ENCODE data around the gene PRR14.

The PRR14 gene

GRCh38 chr16:30660424-30661261, 9.9 kb downstream of the PRR14 start:
- no peak for DNase-seq (ENCODE audit: low read depth, low spot score)
- ChIA-PET POLR2A (interaction anchor here (0.6 to 2.7 kb wide), 4 partner anchors 10 to 1805 kb away, joined by 3 to 14 read pairs (median 7); partner anchors contain the start of gene PRR14), CTCF (interaction anchor here (1.1 to 3.8 kb wide), 6 partner anchors 10 to 33 kb away, joined by 3 to 32 read pairs (median 4); partner anchors contain the start of gene PRR14)
- TF ChIP-seq, protein P1, sequence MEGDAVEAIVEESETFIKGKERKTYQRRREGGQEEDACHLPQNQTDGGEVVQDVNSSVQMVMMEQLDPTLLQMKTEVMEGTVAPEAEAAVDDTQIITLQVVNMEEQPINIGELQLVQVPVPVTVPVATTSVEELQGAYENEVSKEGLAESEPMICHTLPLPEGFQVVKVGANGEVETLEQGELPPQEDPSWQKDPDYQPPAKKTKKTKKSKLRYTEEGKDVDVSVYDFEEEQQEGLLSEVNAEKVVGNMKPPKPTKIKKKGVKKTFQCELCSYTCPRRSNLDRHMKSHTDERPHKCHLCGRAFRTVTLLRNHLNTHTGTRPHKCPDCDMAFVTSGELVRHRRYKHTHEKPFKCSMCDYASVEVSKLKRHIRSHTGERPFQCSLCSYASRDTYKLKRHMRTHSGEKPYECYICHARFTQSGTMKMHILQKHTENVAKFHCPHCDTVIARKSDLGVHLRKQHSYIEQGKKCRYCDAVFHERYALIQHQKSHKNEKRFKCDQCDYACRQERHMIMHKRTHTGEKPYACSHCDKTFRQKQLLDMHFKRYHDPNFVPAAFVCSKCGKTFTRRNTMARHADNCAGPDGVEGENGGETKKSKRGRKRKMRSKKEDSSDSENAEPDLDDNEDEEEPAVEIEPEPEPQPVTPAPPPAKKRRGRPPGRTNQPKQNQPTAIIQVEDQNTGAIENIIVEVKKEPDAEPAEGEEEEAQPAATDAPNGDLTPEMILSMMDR (IDR thresholded peaks at IDR 0.05; ENCODE audit: insufficient read depth, low read length, missing control alignments): no peak
- H3K4me3 ChIP-seq (ENCODE audit: low read depth, low read length): peak overlapping the region; percentile 80

DNA sequence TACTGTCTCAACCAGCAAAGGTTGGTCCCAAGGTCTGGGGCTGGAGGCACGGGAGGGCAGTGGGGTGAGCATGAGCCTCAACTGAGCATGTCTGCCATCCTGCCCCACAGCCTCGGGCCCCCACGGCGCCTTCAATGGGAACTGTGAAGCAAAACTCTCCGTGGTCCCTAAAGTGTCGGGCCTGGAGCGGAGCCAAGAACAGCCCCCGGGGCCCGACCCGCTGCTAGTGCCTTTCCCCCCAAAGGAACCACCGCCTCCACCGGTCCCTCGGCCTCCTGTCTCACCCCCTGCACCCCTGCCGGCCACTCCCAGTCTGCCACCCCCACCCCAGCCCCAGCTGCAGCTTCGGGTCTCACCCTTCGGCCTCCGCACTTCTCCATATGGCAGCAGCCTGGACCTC, 11.7 kb downstream of the PRR14 start:
- ChIA-PET CTCF (interaction anchor here (1.1 kb wide), 1 partner anchor 618 kb away, joined by 3 read pairs; no protein-coding TSS in a partner anchor), POLR2A (no interaction called here)
- TF ChIP-seq, protein P1 (IDR thresholded peaks at IDR 0.05; ENCODE audit: insufficient read depth, low read length, missing control alignments): no peak
- no peak overlapping the region for H3K4me3 ChIP-seq (ENCODE audit: low read depth, low read length)
- no peak for DNase-seq (ENCODE audit: low read depth, low spot score)

DNA sequence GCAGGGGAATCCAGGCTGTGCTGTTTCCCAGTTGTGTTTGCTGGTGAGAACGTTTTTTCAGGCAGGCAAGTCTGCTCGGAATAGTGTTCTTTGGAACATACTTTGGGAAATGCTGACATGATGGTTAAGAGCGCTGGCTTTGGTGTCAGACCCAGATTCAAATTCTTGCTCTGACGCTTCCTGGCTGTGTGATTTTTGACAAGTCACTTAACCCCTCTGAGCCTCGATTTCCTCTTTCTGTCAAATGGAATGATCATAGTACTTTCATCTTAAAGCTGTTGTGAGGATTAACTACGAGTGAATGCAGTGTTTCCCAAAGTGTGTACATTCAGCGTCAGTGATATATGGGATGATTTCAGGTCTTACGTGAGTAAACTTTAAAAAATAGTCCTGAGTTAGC, 12.3 kb downstream of the PRR14 start:
- ChIA-PET POLR2A (no interaction called here), CTCF (interaction anchor here (0.7 to 1.5 kb wide), 2 partner anchors 31 to 128 kb away, joined by 3 to 5 read pairs; no protein-coding TSS in a partner anchor)
- no peak overlapping the region for H3K4me3 ChIP-seq (ENCODE audit: low read depth, low read length)
- DNase-seq (ENCODE audit: low read depth, low spot score): no peak
- TF ChIP-seq, protein P1 (IDR thresholded peaks at IDR 0.05; ENCODE audit: insufficient read depth, low read length, missing control alignments): no peak

GRCh38 chr16:30663820-30664219, 13.1 kb downstream of the PRR14 start:
- POLR2A ChIA-PET: no interaction called here
- TF ChIP-seq, protein P1 (IDR thresholded peaks at IDR 0.05; ENCODE audit: insufficient read depth, low read length, missing control alignments): no peak
- CTCF ChIA-PET: interaction anchor here (1.5 kb wide), 1 partner anchor 30 kb away, joined by 5 read pairs; no protein-coding TSS in a partner anchor
- DNase-seq (ENCODE audit: low read depth, low spot score): no peak
- H3K4me3 ChIP-seq (ENCODE audit: low read depth, low read length): no peak overlapping the region

DNA sequence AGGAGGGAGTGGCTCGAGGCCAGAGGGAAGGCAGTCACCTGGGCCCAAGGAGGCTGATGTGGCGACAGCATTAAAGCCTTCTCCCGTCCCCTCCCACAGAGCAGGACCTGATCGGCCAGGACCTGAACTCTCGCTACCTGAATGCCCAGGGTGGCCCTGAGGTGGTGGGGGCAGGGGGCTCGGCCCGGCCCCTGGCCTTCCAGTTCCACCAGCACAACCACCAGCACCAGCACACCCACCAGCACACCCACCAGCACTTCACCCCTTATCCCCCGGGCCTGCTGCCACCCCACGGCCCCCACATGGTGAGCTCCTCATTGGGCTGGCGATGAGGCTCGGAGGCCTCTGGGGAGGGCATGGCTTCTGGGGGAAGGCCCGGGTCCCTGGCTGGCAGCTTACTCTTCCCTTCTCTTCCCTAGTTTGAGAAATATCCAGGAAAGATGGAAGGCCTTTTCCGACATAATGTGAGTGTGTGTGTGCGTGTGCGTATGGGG, 13.9 kb downstream of the PRR14 start:
- no peak overlapping the region for H3K4me3 ChIP-seq (ENCODE audit: low read depth, low read length)
- POLR2A ChIA-PET: no interaction called here
- no peak for DNase-seq (ENCODE audit: low read depth, low spot score)
- CTCF ChIA-PET: interaction anchor here (1.6 to 2.0 kb wide), 3 partner anchors 14 to 33 kb away, joined by 5 to 17 read pairs (median 7); no protein-coding TSS in a partner anchor
- TF ChIP-seq, protein P1 (IDR thresholded peaks at IDR 0.05; ENCODE audit: insufficient read depth, low read length, missing control alignments): no peak

Data from AG04449 (cell line).